Measurements from ENCODE around the gene PBXIP1.

DNA sequence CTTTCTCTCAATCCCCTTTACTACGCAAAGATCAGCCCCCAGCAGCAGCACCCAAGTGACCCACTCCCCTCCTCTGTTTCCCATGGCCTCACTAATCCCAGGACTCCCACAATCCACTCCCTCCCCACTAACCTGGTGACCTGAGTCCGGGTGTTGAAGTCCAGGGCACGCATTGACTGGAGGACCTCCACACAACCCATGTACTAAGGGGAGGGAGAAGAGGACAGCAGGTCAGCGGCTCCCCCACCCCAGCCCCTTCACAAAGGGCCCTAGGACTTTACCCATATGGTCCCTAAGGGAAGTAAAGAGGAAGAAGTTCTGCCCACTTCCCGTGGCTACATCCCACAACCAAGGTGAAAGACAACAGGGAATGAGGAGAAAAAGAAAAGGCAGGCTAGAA lies 13.3 kb upstream of the PBXIP1 start:
- TF ChIP-seq, protein P1, sequence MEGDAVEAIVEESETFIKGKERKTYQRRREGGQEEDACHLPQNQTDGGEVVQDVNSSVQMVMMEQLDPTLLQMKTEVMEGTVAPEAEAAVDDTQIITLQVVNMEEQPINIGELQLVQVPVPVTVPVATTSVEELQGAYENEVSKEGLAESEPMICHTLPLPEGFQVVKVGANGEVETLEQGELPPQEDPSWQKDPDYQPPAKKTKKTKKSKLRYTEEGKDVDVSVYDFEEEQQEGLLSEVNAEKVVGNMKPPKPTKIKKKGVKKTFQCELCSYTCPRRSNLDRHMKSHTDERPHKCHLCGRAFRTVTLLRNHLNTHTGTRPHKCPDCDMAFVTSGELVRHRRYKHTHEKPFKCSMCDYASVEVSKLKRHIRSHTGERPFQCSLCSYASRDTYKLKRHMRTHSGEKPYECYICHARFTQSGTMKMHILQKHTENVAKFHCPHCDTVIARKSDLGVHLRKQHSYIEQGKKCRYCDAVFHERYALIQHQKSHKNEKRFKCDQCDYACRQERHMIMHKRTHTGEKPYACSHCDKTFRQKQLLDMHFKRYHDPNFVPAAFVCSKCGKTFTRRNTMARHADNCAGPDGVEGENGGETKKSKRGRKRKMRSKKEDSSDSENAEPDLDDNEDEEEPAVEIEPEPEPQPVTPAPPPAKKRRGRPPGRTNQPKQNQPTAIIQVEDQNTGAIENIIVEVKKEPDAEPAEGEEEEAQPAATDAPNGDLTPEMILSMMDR (IDR thresholded peaks at IDR 0.05): no peak
- TF ChIP-seq ZFX (IDR thresholded peaks at IDR 0.05; ENCODE audit: borderline replicate concordance): no peak

Data from 22Rv1 (cell line).